H1 (cell line): ENCODE measurements around the gene GNB3. TPM values are rescaled to one million over a fixed set of nuclear protein-coding genes. Genes with fewer than 3 reads are reported as not detected.

Experiments used
- CTCF ChIA-PET: fragments of 300-600 bp; sonication (Branson Sonifier 250); formaldehyde crosslinking; loops from one replicate; lab custom pipeline; 2021; ENCODE audit not compliant: partially characterized antibody; lab: Charles Lee
- POLR2A ChIA-PET: fragments of 300-600 bp; sonication (Branson Sonifier 250); formaldehyde crosslinking; loops from one replicate; lab custom pipeline; 2021; ENCODE audit warnings: inconsistent platforms; ENCODE audit not compliant: partially characterized antibody; lab: Charles Lee
- DNase-seq, 2 experiments: peaks; one replicate each; pipeline versions ENCODE4 v3.0.0 to v3.0.0-alpha.2; 2010 to 2022; ENCODE audit warnings: low spot score in 2 of 2, low read depth in 1 of 2, mixed read lengths in 1 of 2
- FAIRE-seq: peaks from 2 replicates; lab custom pipeline; 2011; peaks lifted over from hg19 to GRCh38; lab: Jason Lieb, UNC
- H2AFZ ChIP-seq: 2 replicates; pipeline ENCODE4 v1.8.1; 2012; ENCODE audit warnings: low read length, inconsistent platforms
- H2AK5ac ChIP-seq: 2 replicates; pipeline ENCODE4 v1.6.1; 2013; ENCODE audit warnings: low read depth, low read length
- H2BK120ac ChIP-seq: replicated peaks from 2 replicates; pipeline ENCODE3; 2013; ENCODE audit warnings: low read depth, low read length, inconsistent platforms
- H2BK12ac ChIP-seq: 2 replicates; pipeline ENCODE4 v1.6.1; 2013; ENCODE audit warnings: low read depth, low read length
- H2BK15ac ChIP-seq: 2 replicates; pipeline ENCODE4 v1.6.1; 2013; ENCODE audit warnings: low read length
- H2BK20ac ChIP-seq: 2 replicates; pipeline ENCODE4 v1.6.1; 2013; ENCODE audit warnings: low read length
- H2BK5ac ChIP-seq: 2 replicates; pipeline ENCODE4 v1.6.1; 2013; ENCODE audit warnings: low read depth, low read length
- H3K14ac ChIP-seq: 2 replicates; pipeline ENCODE4 v1.6.1; 2013; ENCODE audit warnings: inconsistent platforms; ENCODE audit not compliant: insufficient read length
- H3K18ac ChIP-seq: 2 replicates; pipeline ENCODE4 v1.6.1; 2013; ENCODE audit warnings: low read length; ENCODE audit errors: extremely low read depth
- H3K23ac ChIP-seq: 2 replicates; pipeline ENCODE4 v1.6.1; 2013; ENCODE audit warnings: inconsistent platforms; ENCODE audit not compliant: insufficient read length
- H3K23me2 ChIP-seq: 2 replicates; pipeline ENCODE4 v1.6.1; 2013; ENCODE audit warnings: low read depth, low read length
- H3K27ac ChIP-seq: 2 replicates; pipeline ENCODE4 v1.6.1; 2011; ENCODE audit warnings: low read depth, low read length, inconsistent platforms
- H3K27me3 ChIP-seq, 4 experiments: replicated peaks in 1 of 4; 1 replicate in 1 of 4; 2 replicates in 3 of 4; pipeline versions ENCODE4 v1.6.1 to v1.8.1; 2011 to 2013; ENCODE audit warnings: low read length in 3 of 4, mild to moderate bottlenecking in 3 of 4, inconsistent platforms in 2 of 4, mixed read lengths in 2 of 4, moderate library complexity in 1 of 4; ENCODE audit not compliant: control insufficient read depth in 3 of 4, insufficient read depth in 3 of 4; ENCODE audit errors: extremely low read depth in 1 of 4
- H3K36me3 ChIP-seq, 4 experiments: 2 replicates each; pipeline versions ENCODE4 v1.6.1 to v1.8.1; 2011 to 2013; ENCODE audit warnings: mild to moderate bottlenecking in 4 of 4, low read length in 3 of 4, moderate library complexity in 2 of 4, control low read depth in 1 of 4, inconsistent platforms in 1 of 4; ENCODE audit not compliant: insufficient read depth in 4 of 4, control insufficient read depth in 2 of 4
- H3K4ac ChIP-seq: replicated peaks from 2 replicates; pipeline ENCODE3; 2013; ENCODE audit warnings: low read length, low read depth, mixed read lengths, inconsistent platforms; ENCODE audit not compliant: insufficient read length
- H3K4me1 ChIP-seq, 4 experiments: replicated peaks in 1 of 4; 1 replicate in 1 of 4; 2 replicates in 3 of 4; pipeline versions ENCODE4 v1.6.1 to v1.8.1; 2011 to 2013; ENCODE audit warnings: low read length in 3 of 4, inconsistent platforms in 2 of 4, mixed read lengths in 1 of 4; ENCODE audit not compliant: insufficient read depth in 4 of 4, control insufficient read depth in 3 of 4
- H3K4me2 ChIP-seq, 2 experiments: 2 replicates each; pipeline versions ENCODE4 v1.6.1 to v1.8.1; 2011 to 2013; ENCODE audit warnings: low read depth in 2 of 2, low read length in 2 of 2, control low read depth in 1 of 2, inconsistent platforms in 1 of 2, mild to moderate bottlenecking in 1 of 2; ENCODE audit not compliant: insufficient read depth in 1 of 2
- H3K4me3 ChIP-seq, 4 experiments: fragments of 200-600, 300-600 bp in 1 of 4; sonication (generic), shearing (Covaris generic), sonication (Bioruptor Twin) in 1 of 4; 2 replicates each; pipeline versions ENCODE4 v1.5.1 to v1.8.1; 2011 to 2016; ENCODE audit warnings: low read length in 4 of 4, low read depth in 3 of 4, control low read depth in 2 of 4, inconsistent platforms in 2 of 4, mild to moderate bottlenecking in 2 of 4, mixed read lengths in 1 of 4, moderate library complexity in 1 of 4; ENCODE audit not compliant: insufficient read depth in 2 of 4; ENCODE audit errors: extremely low read depth in 1 of 4
- H3K56ac ChIP-seq: replicated peaks from 2 replicates; pipeline ENCODE3; 2013; ENCODE audit warnings: low read depth, mild to moderate bottlenecking, mixed read lengths, low read length, inconsistent platforms; ENCODE audit not compliant: insufficient read length
- H3K79me1 ChIP-seq: 2 replicates; pipeline ENCODE4 v1.6.1; 2013; ENCODE audit warnings: low read depth, low read length, control low read depth
- H3K79me2 ChIP-seq, 2 experiments: 2 replicates each; pipeline versions ENCODE4 v1.6.1 to v1.8.1; 2012 to 2013; ENCODE audit warnings: low read length in 2 of 2, mild to moderate bottlenecking in 2 of 2, inconsistent platforms in 1 of 2; ENCODE audit not compliant: insufficient read depth in 2 of 2, control insufficient read depth in 1 of 2
- H3K9ac ChIP-seq, 4 experiments: replicated peaks in 1 of 4; 1 replicate in 1 of 4; 2 replicates in 3 of 4; pipeline versions ENCODE4 v1.6.1 to v1.8.1; 2011 to 2013; ENCODE audit warnings: low read depth in 3 of 4, low read length in 3 of 4, control low read depth in 2 of 4, mild to moderate bottlenecking in 2 of 4, moderate library complexity in 2 of 4, inconsistent platforms in 1 of 4; ENCODE audit errors: extremely low read depth in 1 of 4
- H3K9me3 ChIP-seq, 2 experiments: 2 replicates each; pipeline versions ENCODE4 v1.6.1 to v1.8.1; 2012 to 2013; ENCODE audit warnings: mild to moderate bottlenecking in 2 of 2, moderate library complexity in 2 of 2, control low read depth in 1 of 2, inconsistent platforms in 1 of 2, low read depth in 1 of 2, low read length in 1 of 2, mixed read lengths in 1 of 2; ENCODE audit not compliant: insufficient read depth in 2 of 2
- H4K20me1 ChIP-seq, 2 experiments: replicated peaks in 1 of 2; 2 replicates each; pipeline versions ENCODE3 to v1.8.1; 2011 to 2013; ENCODE audit warnings: inconsistent platforms in 2 of 2, low read length in 2 of 2, mild to moderate bottlenecking in 1 of 2; ENCODE audit not compliant: insufficient read depth in 2 of 2, control insufficient read depth in 1 of 2
- H4K5ac ChIP-seq: 2 replicates; pipeline ENCODE4 v1.6.1; 2013; ENCODE audit warnings: low read length, low read depth, mixed read lengths, inconsistent platforms; ENCODE audit not compliant: insufficient read length
- H4K8ac ChIP-seq: 2 replicates; pipeline ENCODE4 v1.8.0; 2013; ENCODE audit warnings: mild to moderate bottlenecking, moderate library complexity, low read length, inconsistent platforms; ENCODE audit not compliant: insufficient read depth; ENCODE audit errors: extremely low read depth
- H4K91ac ChIP-seq: replicated peaks from 2 replicates; pipeline ENCODE3; 2013; ENCODE audit warnings: low read length, mixed read lengths, inconsistent platforms; ENCODE audit not compliant: insufficient read length
- WGBS, 2 experiments: shearing (Covaris generic) in 1 of 2; methylation state at CpG; one replicate each; pipeline versions ENCODE4 v1.1.6 to v1.1.7; 2013 to 2015; ENCODE audit warnings: low lambda C conversion rate in 2 of 2, mixed read lengths in 2 of 2, inconsistent platforms in 1 of 2, low coverage in 1 of 2, missing lambda C conversion rate in 1 of 2; ENCODE audit not compliant: insufficient replicate concordance in 2 of 2, insufficient coverage in 1 of 2, insufficient read length in 1 of 2; ENCODE audit errors: extremely low coverage in 1 of 2, missing lambda C conversion rate in 1 of 2; 5-methylcytosine and 5-hydroxymethylcytosine counted together
- polyA plus RNA-seq, 7 experiments: library from polyadenylated mRNA; depleted of rRNA in 3 of 7; stranded (reverse) in 5 of 7; unstranded in 2 of 7; fragments of >200 nt in 5 of 7; fragments of 200-250 nt in 2 of 7; gene quantifications; 1 replicate in 5 of 7; 2 replicates in 1 of 7; 4 replicates in 1 of 7; pipeline versions ENCODE4 v1.2.1 to v1.2.3, GENCODE V29; 2011 to 2013; ENCODE audit warnings: missing spikeins in 2 of 7, mixed read lengths in 2 of 7
- total RNA-seq: library from RNA; stranded (reverse); fragmentation: NEBNext Ultra II Directional; extraction: Animal tissue kit (Norgen Biotek cat#: 25700); gene quantifications from 2 replicates; pipeline ENCODE4 v1.2.1, GENCODE V29; 2021

Gene GNB3
- total and polyA plus RNA-seq, 2 of the 8 experiments (the other 6 are each of a cell fraction or from before 2014, with no cell fraction given): 9.9 TPM

DNA sequence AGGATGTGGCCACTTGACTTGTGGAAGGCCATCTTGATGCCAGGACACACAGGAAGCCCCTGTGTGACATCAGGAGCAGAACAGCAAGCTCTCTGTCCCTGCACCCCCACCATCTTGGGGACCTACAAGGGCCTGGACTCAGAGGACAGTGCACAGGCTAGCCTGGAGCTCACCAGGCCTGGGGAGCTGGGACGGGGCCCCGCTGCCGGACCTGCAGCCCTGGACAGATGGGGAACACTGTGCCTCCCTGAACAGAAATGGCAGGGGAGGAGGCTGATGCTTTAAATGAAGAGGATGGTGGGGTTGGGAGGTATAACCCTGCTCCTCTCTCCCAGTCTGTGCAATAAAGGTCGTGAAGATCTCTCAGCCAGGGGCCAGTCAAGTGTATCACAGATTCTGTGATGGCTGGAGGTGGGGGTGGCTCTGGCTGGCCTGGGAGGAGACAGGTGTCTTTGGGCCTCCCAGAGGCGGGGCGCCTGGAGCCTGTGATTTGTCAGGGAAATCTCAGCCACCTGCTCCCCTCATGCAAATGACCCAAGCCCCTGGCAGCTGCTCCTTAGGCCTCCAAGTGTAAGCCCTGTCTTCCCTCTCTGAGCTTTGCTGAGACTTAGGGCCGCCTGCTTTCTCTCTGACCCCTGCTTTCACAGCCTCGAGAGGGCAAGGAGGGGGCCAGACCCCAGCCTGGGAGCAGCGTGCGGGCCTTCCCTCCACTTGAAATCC, 1.1 kb upstream of the GNB3 start:
- Histone ChIP-seq H3K36me3 (peaks cover 16 to 51% (median 36%) of the 10 kb centered on the region in 4 experiments), H2AFZ (no peak overlapping the region), H2BK20ac (no peak overlapping the region), H3K9me3 (no peaks in the 10 kb centered on the region), H3K4me2 (no peak overlapping the region), H3K79me1 (no peaks in the 10 kb centered on the region), H2BK12ac (no peak overlapping the region), H3K14ac (no peak overlapping the region), H4K20me1 (peaks cover 7 to 8% of the 10 kb centered on the region in 2 experiments), H3K4ac (no peak overlapping the region), H3K4me1 (peaks cover 0 to 3% (median 2%) of the 10 kb centered on the region in 4 experiments; a peak in 1 of 7 replicates), H3K23ac (no peak overlapping the region), H3K4me3 (no peak overlapping the region), H3K56ac (no peak overlapping the region), H4K8ac (no peak overlapping the region), H3K9ac (no peak overlapping the region), H2BK15ac (no peak overlapping the region), H3K27me3 (no peaks in the 10 kb centered on the region), H3K18ac (no peak overlapping the region), H3K79me2 (no peaks in the 10 kb centered on the region), H2BK5ac (no peak overlapping the region; the same call in 1 of the 2 replicates), H3K23me2 (no peaks in the 10 kb centered on the region), H4K91ac (no peak overlapping the region), H2AK5ac (no peak overlapping the region), H2BK120ac (no peak overlapping the region), H4K5ac (no peak overlapping the region), H3K27ac (no peak overlapping the region)
- WGBS, 2 experiments: 75% methylated on average over 10 of the region's 10 CpGs; no CpG with 5 or more reads in 1 of the 2 experiments
- POLR2A ChIA-PET: interaction anchor here (0.8 to 27.1 kb wide), 11 partner anchors 6 to 305 kb away, joined by 3 to 588 read pairs (median 6); partner anchors contain the start of genes C12orf57, CDCA3, GAPDH and GNB3
- FAIRE-seq (no peak), DNase-seq (no peak)
- CTCF ChIA-PET: interaction anchor here (0.8 to 23.7 kb wide), 11 partner anchors 6 to 221 kb away, joined by 3 to 532 read pairs (median 5); partner anchors contain the start of genes CD4, CDCA3, GNB3 and LAG3
